ENCODE measurements around the gene NAV2.

DNA sequence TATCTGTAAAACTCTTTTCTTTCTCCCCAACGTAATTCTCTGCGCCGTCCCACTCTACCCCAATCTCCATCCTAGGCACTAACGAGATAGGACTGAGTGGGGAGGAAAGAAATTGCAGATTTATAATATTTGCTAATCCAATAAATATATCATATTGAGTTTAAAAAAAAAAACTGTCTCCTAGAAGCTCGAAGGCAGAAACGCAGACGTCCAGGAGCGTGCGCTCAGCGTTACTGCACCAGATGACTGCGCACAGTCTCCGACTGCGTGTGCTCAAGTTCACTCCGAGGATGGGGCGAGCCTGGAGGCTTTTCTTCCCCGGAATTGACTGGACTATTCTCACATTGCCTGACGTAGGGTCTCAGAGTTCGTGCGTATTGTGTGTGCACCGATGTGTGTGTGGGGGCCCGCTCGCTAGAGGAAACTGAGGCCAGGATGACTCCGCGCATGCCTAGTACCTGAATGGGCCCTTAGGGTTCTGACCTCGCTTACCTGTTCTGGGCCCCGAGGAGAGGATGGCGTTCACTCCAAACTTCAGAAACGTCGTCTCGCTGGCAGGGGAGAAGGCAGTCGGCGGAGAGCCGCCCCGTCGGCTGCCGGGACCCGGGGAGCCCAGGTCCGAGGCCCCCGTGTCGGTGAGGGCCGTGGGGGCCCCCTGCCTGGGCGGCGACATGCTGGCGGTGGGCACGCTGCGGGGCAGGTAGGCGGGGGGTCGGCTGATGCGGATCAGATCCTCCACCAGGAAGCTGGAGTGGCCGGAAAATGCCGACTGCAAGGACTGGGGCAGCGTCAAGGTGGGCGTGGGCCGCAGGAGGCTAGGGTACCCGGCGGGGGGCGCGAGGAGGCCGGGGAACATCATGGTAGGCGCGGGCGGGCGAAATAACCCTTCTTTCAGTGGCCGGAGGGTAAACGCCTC lies 447.1 kb downstream of the NAV2 start:
- TF ChIP-seq CTCF (conservative IDR thresholded peaks at IDR 0.05) (no peak), EZH2 (IDR thresholded peaks at IDR 0.05; ENCODE audit: low read depth) (no peak)

Measured in PC-9 (cell line).